GM19240 (cell line): ENCODE measurements around the gene GLB1L3.
"Not testable (repeated sequence)": the region's sequence is repeated elsewhere in the genome, so short reads cannot be mapped to it uniquely, and the experiment has no call there.

Source experiments
- DNase-seq: peaks from one replicate; pipeline ENCODE4 v3.0.0; 2011; ENCODE audit warnings: low spot score; ENCODE audit not compliant: insufficient read length

GLB1L3 gene

GRCh38 chr11:134275188-134275533 lies 1.0 kb upstream of the GLB1L3 start:
- DNase-seq: no peak

GRCh38 chr11:134276396-134277182 lies 410 bp downstream of the GLB1L3 start:
- no peak for DNase-seq

GRCh38 chr11:134277183-134278001 lies 1.2 kb downstream of the GLB1L3 start:
- no peak for DNase-seq

- no peak for DNase-seq
Observed at GRCh38 chr11:134278356-134278755, 2.2 kb downstream of the GLB1L3 start.

- not testable (repeated sequence) for DNase-seq
Observed at GRCh38 chr11:134281635-134282034, 5.5 kb downstream of the GLB1L3 start.

GRCh38 chr11:134282121-134283045 lies 6.2 kb downstream of the GLB1L3 start:
- no peak for DNase-seq

- no peak for DNase-seq
Observed at GRCh38 chr11:134283461-134284230, 7.5 kb downstream of the GLB1L3 start.

- DNase-seq: not testable (repeated sequence)
Observed at GRCh38 chr11:134284349-134284748, 8.2 kb downstream of the GLB1L3 start.

GRCh38 chr11:134287561-134287960 lies 11.4 kb downstream of the GLB1L3 start:
- no peak for DNase-seq

GRCh38 chr11:134288486-134288885 lies 12.3 kb downstream of the GLB1L3 start:
- DNase-seq: no peak

GRCh38 chr11:134289167-134289566 lies 13.0 kb downstream of the GLB1L3 start:
- DNase-seq: no peak

- DNase-seq: no peak
Observed at GRCh38 chr11:134289789-134290188, 13.6 kb downstream of the GLB1L3 start.

GRCh38 chr11:134290646-134291045 lies 14.5 kb downstream of the GLB1L3 start:
- DNase-seq: no peak

GRCh38 chr11:134291196-134291595 lies 15.0 kb downstream of the GLB1L3 start:
- DNase-seq: no peak

GRCh38 chr11:134292661-134293060 lies 16.5 kb downstream of the GLB1L3 start:
- no peak for DNase-seq

- no peak for DNase-seq
Observed at GRCh38 chr11:134293119-134294113, 17.2 kb downstream of the GLB1L3 start.

- no peak for DNase-seq
Observed at GRCh38 chr11:134294664-134295063, 18.5 kb downstream of the GLB1L3 start.

- DNase-seq: no peak
Observed at GRCh38 chr11:134312223-134312622, 36.0 kb downstream of the GLB1L3 start.

- no peak for DNase-seq
Observed at GRCh38 chr11:134312807-134313206, 36.6 kb downstream of the GLB1L3 start.

- no peak for DNase-seq
Observed at GRCh38 chr11:134313379-134313778, 37.2 kb downstream of the GLB1L3 start.
